SK-N-SH treated with all-trans-retinoic acid at 6 μM for 48 hours (cell line): ENCODE measurements around the gene ENTPD1.

Source experiments
- CSRNP3 ChIP-seq: fragments of 250-450 bp; sonication (Bioruptor Pico); IDR thresholded peaks from 2 replicates; pipeline ENCODE4 v1.5.1; 2021; ENCODE audit warnings: mild to moderate bottlenecking, moderate library complexity
- ISL1 ChIP-seq: fragments of 250-450 bp; sonication (Bioruptor Pico); IDR thresholded peaks from 2 replicates; pipeline ENCODE4 v2.1.2; 2022; ENCODE audit warnings: mild to moderate bottlenecking, moderate library complexity
- OSR1 ChIP-seq: fragments of 250-450 bp; sonication (Bioruptor Pico); IDR thresholded peaks from 2 replicates; pipeline ENCODE4 v1.8.0; 2022; ENCODE audit warnings: moderate library complexity, mild to moderate bottlenecking, inconsistent platforms
- PPARA ChIP-seq: fragments of 250-450 bp; sonication (Bioruptor Pico); IDR thresholded peaks from 2 replicates; pipeline ENCODE4 v1.5.0; 2020; ENCODE audit warnings: mild to moderate bottlenecking, borderline replicate concordance
- RARB ChIP-seq: fragments of 250-450 bp; sonication (Bioruptor Pico); IDR thresholded peaks from 2 replicates; pipeline ENCODE4 v1.8.0; 2021; ENCODE audit warnings: mild to moderate bottlenecking, moderate library complexity
- TOX ChIP-seq: fragments of 250-450 bp; sonication (Bioruptor Pico); IDR thresholded peaks from 2 replicates; pipeline ENCODE4 v1.8.0; 2021; ENCODE audit warnings: mild to moderate bottlenecking, moderate library complexity, borderline replicate concordance
- ZC3H10 ChIP-seq: fragments of 250-450 bp; sonication (Bioruptor Pico); IDR thresholded peaks from 2 replicates; pipeline ENCODE4 v1.5.1; 2021; ENCODE audit warnings: mild to moderate bottlenecking, moderate library complexity
- ZNF565 ChIP-seq: fragments of 450-650 bp; formaldehyde crosslinking; conservative IDR thresholded peaks from 2 replicates; pipeline ENCODE4 v1.5.0; 2020; ENCODE audit warnings: low read depth, mild to moderate bottlenecking, moderate library complexity

GRCh38 chr10:95755511-95756004 lies 405 bp upstream of the ENTPD1 start:
- no peak for TF ChIP-seq ZC3H10 (CRISPR knock-in tag)
- no peak for TF ChIP-seq PPARA (CRISPR knock-in tag)
- no peak for TF ChIP-seq ISL1 (CRISPR knock-in tag)
- no peak for TF ChIP-seq RARB
- no peak for TF ChIP-seq CSRNP3 (CRISPR knock-in tag)
- no peak for TF ChIP-seq TOX (CRISPR knock-in tag)
- TF ChIP-seq OSR1 (CRISPR knock-in tag) = no peak
- TF ChIP-seq ZNF565 (CRISPR knock-in tag) = no peak
